ENCODE measurements around the gene AIG1. TPM values are rescaled to one million over a fixed set of nuclear protein-coding genes. Genes with fewer than 3 reads are reported as not detected.
"Not testable (repeated sequence)": the region's sequence is repeated elsewhere in the genome, so short reads cannot be mapped to it uniquely, and the experiment has no call there.

Gene AIG1
- polyA plus RNA-seq, 10 donors: 20.9 to 41.9 (median 34.2) TPM

- DNase-seq: peak in 1 of 3 donors; percentile 73
Measured at GRCh38 chr6:143125455-143125854, 64.8 kb downstream of the AIG1 start.

GRCh38 chr6:143125864-143126573, 65.3 kb downstream of the AIG1 start:
- DNase-seq: peak in 1 of 3 donors; percentile 85

GRCh38 chr6:143126574-143126941, 65.9 kb downstream of the AIG1 start:
- DNase-seq: no peak

GRCh38 chr6:143127941-143128680, 67.4 kb downstream of the AIG1 start:
- no peak for DNase-seq

GRCh38 chr6:143128681-143129015, 68.0 kb downstream of the AIG1 start:
- DNase-seq: no peak

GRCh38 chr6:143130928-143131327, 70.2 kb downstream of the AIG1 start:
- DNase-seq: no peak

- no peak for DNase-seq
Measured at GRCh38 chr6:143135325-143135724, 74.6 kb downstream of the AIG1 start.

- DNase-seq: no peak
Measured at GRCh38 chr6:143135797-143136561, 75.3 kb downstream of the AIG1 start.

- no peak for DNase-seq
Measured at GRCh38 chr6:143136647-143137046, 76.0 kb downstream of the AIG1 start.

GRCh38 chr6:143139239-143139784, 78.6 kb downstream of the AIG1 start:
- no peak for DNase-seq

GRCh38 chr6:143139884-143140283, 79.2 kb downstream of the AIG1 start:
- DNase-seq: not testable (repeated sequence)

GRCh38 chr6:143140767-143141166, 80.1 kb downstream of the AIG1 start:
- DNase-seq: no peak

GRCh38 chr6:143141442-143141841, 80.8 kb downstream of the AIG1 start:
- DNase-seq: peak in 1 of 3 donors; percentile 85

GRCh38 chr6:143146186-143146851, 85.6 kb downstream of the AIG1 start:
- no peak for DNase-seq

- DNase-seq: peak in 1 of 3 donors; percentile 41
Measured at GRCh38 chr6:143149771-143150170, 89.1 kb downstream of the AIG1 start.

GRCh38 chr6:143150281-143150680, 89.6 kb downstream of the AIG1 start:
- DNase-seq: no peak

GRCh38 chr6:143151381-143151780, 90.7 kb downstream of the AIG1 start:
- DNase-seq: no peak

GRCh38 chr6:143155681-143156080, 95.0 kb downstream of the AIG1 start:
- DNase-seq: no peak

GRCh38 chr6:143157131-143157530, 96.4 kb downstream of the AIG1 start:
- DNase-seq: no peak

GRCh38 chr6:143158113-143158581, 97.5 kb downstream of the AIG1 start:
- no peak for DNase-seq

- DNase-seq: no peak
Measured at GRCh38 chr6:143159001-143159400, 98.3 kb downstream of the AIG1 start.

- DNase-seq: no peak
Measured at GRCh38 chr6:143160015-143160414, 99.3 kb downstream of the AIG1 start.

All from muscle of back (tissue), 11 donors.